Stimulated activated CD4-positive, alpha-beta T cell treated with anti-CD3 and anti-CD28 coated beads, Interleukin-4, amount 100 ng/mL, for 1 hour (primary cell): ENCODE measurements around the gene ALG9.

Source experiments
- DNase-seq: peaks from one replicate; pipeline ENCODE4 v3.0.0-alpha.2; 2020

ALG9 gene

DNA sequence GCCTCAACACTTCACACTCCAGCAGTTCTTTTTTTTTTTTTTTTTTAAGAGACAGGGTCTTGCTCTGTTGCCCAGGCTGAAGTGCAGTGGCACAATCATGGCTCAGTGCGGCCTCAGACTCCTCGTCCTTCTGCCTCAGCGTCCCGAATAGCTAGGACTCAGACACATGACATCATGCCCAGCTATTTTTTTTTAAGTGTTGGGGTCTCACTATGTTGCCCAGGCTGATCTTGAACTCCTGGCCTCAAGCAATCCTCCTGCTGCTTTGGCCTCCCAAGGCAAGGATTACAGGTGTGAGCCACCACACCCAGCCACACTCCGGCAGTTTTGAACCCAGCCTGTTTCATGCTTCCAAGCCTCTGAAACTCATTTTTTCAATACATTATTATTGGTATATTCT lies 108.9 kb downstream of the ALG9 start:
- no peak for DNase-seq

DNA sequence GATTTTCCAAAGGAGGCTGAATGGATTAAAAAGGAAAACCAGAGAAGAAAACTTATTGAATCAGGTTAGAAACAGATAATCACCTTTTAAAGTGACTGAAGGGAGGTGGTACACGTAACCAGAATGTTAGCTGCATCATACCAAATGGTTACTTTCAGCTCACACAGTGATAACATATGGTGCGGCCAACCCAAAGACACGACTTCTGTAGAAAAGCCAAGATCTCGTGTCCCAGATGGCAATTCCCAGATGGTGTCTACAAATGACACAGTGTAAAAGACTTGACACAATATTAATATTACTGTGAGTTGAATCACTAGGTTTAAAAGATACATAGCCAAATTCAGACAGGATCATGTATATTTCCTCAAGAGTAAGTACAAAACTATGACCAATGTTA lies 110.3 kb downstream of the ALG9 start:
- DNase-seq, result no peak

DNA sequence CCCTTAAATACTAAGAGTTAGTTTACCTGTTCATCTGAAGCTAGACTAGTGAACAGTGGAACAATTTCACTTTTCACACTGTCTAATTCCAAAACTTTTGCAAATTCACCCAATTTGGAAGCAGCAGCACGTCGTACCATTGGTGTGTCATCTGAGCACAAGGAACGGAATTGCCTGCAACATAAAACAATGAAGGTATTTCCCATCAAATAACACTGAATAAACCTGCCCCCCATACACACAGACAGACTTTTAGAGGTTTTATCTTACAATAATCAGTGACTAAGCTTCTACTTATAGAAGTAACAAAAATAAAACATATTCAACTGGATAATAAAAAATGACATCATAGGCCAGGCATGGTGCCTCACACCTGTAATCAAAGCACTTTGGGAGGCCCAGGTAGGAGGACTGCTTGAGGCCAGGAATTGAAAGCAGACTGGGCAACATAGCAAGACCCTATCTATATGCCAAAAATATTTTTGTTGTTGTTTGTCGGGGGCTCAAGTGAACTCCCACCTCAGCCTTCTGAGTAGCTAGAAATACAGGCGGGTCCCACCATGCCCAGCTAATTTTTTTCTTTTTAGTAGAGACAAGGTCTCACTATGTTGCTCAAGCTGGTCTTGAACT lies 111.5 kb downstream of the ALG9 start:
- DNase-seq, result no peak

DNA sequence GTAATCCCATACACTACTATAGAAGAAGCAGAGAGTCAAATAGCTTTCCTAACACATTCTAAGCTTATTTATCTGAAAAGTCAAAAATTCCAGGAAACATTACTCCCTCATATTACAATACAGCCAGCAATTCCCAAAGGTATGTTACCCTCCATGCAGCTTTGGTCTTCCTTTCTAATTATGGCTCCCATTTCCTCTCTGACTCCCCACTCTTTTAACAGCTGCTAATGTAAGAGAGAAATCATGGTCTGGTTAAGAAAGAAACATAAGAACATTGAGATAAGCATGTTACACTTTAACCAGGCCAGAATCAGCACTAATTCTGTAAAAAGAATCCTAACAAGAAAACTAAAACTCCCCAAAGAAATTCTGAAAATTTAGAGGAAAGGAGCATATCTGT lies 112.0 kb downstream of the ALG9 start:
- DNase-seq, result no peak

DNA sequence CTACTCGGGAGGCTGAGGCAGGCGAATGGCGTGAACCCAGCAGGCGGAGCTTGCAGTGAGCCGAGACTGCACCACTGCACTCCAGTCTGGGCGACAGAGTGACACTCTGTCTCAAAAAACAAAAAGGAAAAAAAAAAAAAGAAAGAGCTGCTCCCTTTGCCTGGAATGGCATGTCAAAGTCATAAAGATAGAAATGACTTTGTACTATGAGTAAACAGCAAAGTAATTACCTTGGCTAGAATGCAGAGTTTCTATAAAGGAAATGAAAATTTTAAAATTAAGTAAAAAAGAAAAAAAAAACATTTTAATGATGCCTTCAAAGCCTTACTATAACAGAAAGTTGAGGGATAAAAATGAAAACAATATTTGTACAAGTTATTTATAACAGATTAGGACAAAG lies 115.3 kb downstream of the ALG9 start:
- DNase-seq, result no peak

DNA sequence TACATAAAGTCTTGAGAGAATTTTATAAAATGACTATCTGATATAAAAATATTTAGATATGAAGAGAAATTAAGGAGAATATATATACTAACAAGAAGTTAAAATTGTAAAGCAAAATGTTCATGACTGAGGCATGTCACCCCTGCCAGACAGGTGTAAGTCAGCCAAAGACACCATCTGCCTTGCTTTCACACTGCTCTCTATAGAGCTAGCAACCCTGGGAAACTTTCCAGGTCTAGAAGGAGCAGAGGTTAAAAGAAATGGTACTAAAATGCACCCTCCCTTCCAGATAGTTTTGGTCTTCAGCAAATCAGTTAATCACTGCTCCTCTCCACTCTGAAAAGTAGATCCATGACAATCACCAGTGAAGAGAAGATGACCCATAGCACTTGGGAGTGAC lies 121.7 kb downstream of the ALG9 start:
- no peak for DNase-seq

DNA sequence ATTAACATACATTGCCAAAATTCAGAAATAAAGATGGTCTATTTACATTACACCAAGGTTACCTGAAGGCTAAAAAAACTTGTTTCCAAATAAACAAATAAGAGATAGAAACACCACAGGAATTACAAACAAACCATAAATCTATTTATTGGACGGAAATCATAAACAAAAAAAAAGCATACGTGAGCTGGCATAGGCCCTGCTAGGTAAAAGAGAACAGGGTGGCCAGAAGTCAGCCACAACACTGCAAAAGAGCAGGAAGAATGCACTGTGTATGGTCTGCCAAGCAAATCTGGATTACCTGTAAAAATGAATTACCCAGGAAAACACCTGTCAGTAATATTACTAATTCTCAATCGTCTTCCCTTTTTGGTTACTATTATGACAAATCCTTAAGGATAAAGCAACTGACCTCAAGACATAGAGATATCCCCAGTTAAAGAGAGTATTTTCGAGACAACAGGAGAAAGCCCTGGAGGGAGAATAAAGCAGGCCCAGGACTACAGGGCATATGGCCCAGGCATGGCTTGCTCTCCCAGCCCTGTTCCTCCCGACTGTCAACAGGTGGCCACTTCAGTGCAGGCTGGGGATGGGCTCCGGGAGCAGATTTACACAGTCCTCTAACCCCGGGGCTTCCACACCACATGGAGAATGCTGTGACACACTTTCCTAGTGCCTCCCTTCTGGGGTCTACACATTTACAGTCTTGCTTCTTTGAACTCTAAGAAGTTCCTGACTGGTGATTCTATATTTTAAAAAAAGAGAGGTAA lies 123.2 kb downstream of the ALG9 start:
- no peak for DNase-seq

DNA sequence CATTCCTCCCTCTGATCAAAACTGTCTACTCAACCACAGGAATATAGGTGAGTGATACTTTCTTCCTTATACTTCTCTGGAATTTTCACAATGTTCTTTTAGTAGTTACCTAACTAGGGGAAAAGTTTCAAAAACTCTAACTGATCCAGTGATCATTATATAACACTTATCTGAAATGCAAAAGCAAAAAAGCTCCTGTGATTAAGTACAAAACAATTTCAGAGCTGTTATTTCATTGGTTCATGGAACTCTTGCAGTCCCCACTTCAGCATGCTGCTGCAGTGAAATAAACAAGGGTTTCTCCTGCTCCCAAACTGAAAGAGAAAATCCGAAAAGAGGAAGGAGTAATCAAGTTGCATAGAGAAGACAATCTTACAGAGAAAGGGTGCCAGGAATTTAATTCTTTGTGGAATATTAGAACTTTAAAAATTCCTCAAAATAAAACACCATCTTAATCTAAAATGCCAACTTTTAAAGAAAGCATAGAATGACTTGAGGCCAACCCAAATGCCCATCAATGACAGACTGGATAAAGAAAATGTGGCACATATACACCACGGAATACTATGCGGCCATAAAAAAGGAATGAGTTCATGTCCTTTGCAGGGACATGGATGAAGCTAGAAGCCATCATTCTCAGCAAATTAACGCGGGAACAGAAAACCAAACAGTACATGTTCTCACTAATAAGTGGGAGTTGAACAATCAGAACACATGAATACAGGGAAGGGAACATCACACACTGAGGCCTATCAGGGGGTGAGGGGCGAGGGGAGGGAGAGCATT lies 125.5 kb downstream of the ALG9 start:
- no peak for DNase-seq

DNA sequence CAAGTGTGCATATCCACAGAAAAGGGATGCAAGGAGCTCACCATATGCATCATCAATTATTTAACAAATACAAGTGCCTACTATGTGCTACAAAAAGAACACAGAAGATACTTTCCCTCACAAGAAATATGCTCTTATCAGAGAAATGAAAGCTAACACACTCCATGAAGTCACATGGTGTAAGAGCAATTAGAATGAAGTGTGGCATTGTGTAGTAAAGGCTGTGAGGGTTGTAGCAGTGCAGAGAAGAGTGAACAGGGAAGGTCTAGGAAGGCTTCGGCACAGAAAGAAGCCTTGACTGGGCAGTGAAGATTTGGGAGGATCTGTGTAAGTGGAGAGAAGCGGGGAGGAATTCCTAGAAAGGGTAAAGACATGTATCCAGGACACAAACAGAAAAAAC lies 127.7 kb downstream of the ALG9 start:
- no peak for DNase-seq

DNA sequence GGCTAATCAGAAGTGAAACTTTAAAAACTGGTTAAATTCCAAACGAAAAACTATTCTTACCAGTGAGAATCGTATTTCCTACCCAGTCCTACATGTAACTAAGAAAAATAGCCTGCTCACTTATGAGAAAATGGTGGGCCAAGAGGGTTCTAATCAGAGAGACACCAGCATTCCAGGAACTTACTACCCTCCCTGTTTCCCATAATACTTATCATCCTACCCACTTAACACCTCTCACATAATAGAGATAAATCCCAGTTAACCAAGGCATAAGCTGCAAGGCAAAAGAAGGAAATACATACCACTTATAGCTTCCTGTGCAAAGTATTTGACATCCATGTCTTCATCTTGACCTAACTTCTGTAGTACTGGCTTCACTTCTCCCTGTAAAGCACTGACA lies 129.6 kb downstream of the ALG9 start:
- DNase-seq, result no peak

DNA sequence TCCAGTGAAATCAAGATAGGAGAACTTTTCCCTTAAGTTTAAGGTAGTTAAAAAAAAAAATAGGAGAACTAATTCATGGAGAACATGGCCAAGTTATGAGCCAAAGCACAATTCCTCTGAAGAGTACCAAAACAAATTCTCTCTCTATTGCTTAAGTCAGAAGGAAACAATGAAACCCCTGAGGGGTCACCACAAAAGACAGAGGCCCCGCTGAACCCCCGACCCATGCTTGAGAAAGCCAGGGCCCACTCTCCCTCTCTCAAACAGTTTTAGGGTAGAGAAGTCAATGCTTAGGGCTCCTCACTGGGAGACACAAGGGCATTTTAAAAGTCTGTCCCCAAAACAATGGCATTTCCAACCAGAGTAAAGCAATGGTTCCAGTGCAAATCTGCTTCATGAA lies 132.1 kb downstream of the ALG9 start:
- no peak for DNase-seq

DNA sequence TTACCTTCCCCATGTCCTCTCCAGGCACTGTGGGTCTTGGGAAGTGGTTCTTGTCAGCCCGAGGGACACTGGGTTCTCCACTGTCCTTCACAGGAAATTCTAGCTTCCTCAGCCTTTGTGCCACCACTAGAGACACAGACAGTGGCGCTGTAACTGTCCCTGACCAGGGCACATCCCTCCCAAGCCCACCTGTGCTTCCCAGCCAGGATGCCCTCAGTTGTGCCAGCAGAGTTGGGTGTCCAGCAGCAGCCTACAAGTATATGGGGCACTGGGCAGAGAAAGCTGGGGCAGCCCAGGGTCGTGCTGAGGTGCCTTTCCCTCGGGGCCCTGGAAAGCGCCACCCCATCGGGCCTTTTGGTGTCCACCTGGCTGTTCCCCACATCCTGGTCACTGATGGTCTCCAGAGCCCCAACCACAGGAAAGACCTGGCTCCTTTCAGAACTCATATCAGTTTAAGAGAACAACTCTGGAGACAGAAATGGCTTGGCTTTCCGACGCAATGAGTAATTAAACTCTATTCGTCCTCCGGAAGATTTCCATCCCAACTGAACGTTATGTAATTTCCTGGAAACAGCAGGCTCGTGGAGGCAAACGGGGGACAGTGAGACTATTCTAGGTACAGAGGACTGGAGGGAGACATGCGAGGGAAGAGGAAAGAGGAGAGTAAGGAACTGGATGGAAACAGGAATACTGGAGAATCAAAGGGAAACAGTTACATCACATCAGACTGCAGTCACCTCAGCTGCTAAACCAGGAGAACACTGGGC lies 133.8 kb downstream of the ALG9 start:
- no peak for DNase-seq

DNA sequence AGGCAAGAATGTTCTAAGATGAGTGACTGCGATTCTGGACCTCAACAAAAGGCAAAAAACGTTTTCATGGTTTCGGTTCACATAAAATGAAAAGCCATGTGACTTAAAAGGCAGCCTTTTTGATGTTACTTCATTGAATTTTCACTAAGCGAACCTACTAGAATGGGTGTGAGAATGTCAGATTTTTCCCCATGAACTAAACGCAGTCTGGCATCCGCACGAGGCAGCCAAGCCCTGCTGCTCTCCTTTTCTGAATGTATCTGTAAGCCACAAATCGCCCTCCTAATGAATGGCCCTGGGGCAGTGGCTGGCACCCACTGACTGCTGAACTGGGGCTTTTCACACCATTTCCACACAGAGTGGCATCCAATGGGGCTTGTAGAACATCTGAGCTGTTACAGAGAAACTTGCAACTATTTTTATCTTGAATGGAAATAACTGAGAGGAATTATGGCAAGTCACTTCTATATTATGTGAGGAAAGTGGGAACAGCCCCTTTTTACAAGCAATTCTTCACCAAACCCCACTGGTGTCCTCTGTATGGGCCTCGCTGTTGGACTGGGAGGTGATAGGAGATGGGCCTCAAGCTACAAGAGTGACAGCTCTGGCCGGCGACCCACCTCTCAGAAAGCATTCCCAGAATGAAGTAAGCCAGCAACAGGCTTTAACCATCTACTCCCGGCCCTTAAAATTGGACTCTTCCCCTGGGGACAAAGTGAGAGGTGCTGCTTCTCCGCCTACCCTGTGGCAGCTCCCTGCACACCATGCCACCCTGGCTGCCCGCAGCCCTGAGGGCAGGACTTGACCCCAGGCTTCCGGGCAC lies 134.5 kb downstream of the ALG9 start:
- DNase-seq, result no peak
